SK-N-SH treated with all-trans-retinoic acid at 6 μM for 48 hours (cell line): ENCODE results near the gene DPP9.

Experiments used
- ATAC-seq: fragments of 200-7000 bp; cut with Tn5 transposase; 3 replicates; pipeline ENCODE4 v1.9.1; 2020; ENCODE audit warnings: mild to moderate bottlenecking, moderate library complexity
- ARNTL ChIP-seq: fragments of 450-650 bp; formaldehyde crosslinking; IDR thresholded peaks from 2 replicates; pipeline ENCODE4 v1.5.0; 2020; ENCODE audit warnings: low read depth, mild to moderate bottlenecking, moderate library complexity, borderline replicate concordance
- BACH2 ChIP-seq: fragments of 250-450 bp; sonication (Bioruptor Pico); IDR thresholded peaks from 2 replicates; pipeline ENCODE4 v1.9.0; 2021; ENCODE audit warnings: mild to moderate bottlenecking, borderline replicate concordance
- CSDC2 ChIP-seq: fragments of 250-450 bp; sonication (Bioruptor Pico); IDR thresholded peaks from 2 replicates; pipeline ENCODE4 v1.5.0; 2020; ENCODE audit warnings: mild to moderate bottlenecking, moderate library complexity
- CSRNP3 ChIP-seq: fragments of 250-450 bp; sonication (Bioruptor Pico); IDR thresholded peaks from 2 replicates; pipeline ENCODE4 v1.5.1; 2021; ENCODE audit warnings: mild to moderate bottlenecking, moderate library complexity
- ESRRG ChIP-seq: fragments of 250-450 bp; sonication (Bioruptor Pico); IDR thresholded peaks from 2 replicates; pipeline ENCODE4 v1.6.1; 2021; ENCODE audit warnings: mild to moderate bottlenecking
- GLIS3 ChIP-seq: fragments of 250-450 bp; sonication (Bioruptor Pico); IDR thresholded peaks from 2 replicates; pipeline ENCODE4 v1.5.0; 2020; ENCODE audit warnings: mild to moderate bottlenecking, moderate library complexity
- ISL1 ChIP-seq: fragments of 250-450 bp; sonication (Bioruptor Pico); IDR thresholded peaks from 2 replicates; pipeline ENCODE4 v2.1.2; 2022; ENCODE audit warnings: mild to moderate bottlenecking, moderate library complexity
- OSR1 ChIP-seq: fragments of 250-450 bp; sonication (Bioruptor Pico); IDR thresholded peaks from 2 replicates; pipeline ENCODE4 v1.8.0; 2022; ENCODE audit warnings: moderate library complexity, mild to moderate bottlenecking, inconsistent platforms
- PATZ1 ChIP-seq: fragments of 250-450 bp; sonication (Bioruptor Pico); IDR thresholded peaks from 2 replicates; pipeline ENCODE4 v1.8.0; 2020; ENCODE audit warnings: mild to moderate bottlenecking, moderate library complexity, borderline replicate concordance
- POU6F1 ChIP-seq: fragments of 250-450 bp; sonication (Bioruptor Pico); IDR thresholded peaks from 2 replicates; pipeline ENCODE4 v1.8.0; 2021; ENCODE audit warnings: low read depth, mild to moderate bottlenecking, moderate library complexity, borderline replicate concordance
- PPARA ChIP-seq: fragments of 250-450 bp; sonication (Bioruptor Pico); IDR thresholded peaks from 2 replicates; pipeline ENCODE4 v1.5.0; 2020; ENCODE audit warnings: mild to moderate bottlenecking, borderline replicate concordance
- RARB ChIP-seq: fragments of 250-450 bp; sonication (Bioruptor Pico); IDR thresholded peaks from 2 replicates; pipeline ENCODE4 v1.8.0; 2021; ENCODE audit warnings: mild to moderate bottlenecking, moderate library complexity
- SNAI2 ChIP-seq: fragments of 250-450 bp; sonication (Bioruptor Pico); IDR thresholded peaks from 2 replicates; pipeline ENCODE4 v1.5.0; 2020; ENCODE audit warnings: mild to moderate bottlenecking, moderate library complexity
- TCF4 ChIP-seq: fragments of 250-450 bp; sonication (Bioruptor Pico); IDR thresholded peaks from 2 replicates; pipeline ENCODE4 v1.8.0; 2021; ENCODE audit warnings: mild to moderate bottlenecking, moderate library complexity, borderline replicate concordance
- TOX ChIP-seq: fragments of 250-450 bp; sonication (Bioruptor Pico); IDR thresholded peaks from 2 replicates; pipeline ENCODE4 v1.8.0; 2021; ENCODE audit warnings: mild to moderate bottlenecking, moderate library complexity, borderline replicate concordance
- TSHZ2 ChIP-seq: fragments of 250-450 bp; sonication (Bioruptor Pico); IDR thresholded peaks from 2 replicates; pipeline ENCODE4 v1.5.0; 2020; ENCODE audit warnings: mild to moderate bottlenecking, moderate library complexity
- ZC3H10 ChIP-seq: fragments of 250-450 bp; sonication (Bioruptor Pico); IDR thresholded peaks from 2 replicates; pipeline ENCODE4 v1.5.1; 2021; ENCODE audit warnings: mild to moderate bottlenecking, moderate library complexity
- ZFP3 ChIP-seq: fragments of 250-450 bp; sonication (Bioruptor Pico); IDR thresholded peaks from 2 replicates; pipeline ENCODE4 v1.5.0; 2020; ENCODE audit warnings: mild to moderate bottlenecking, moderate library complexity
- ZFP30 ChIP-seq: fragments of 450-650 bp; formaldehyde crosslinking; IDR thresholded peaks from 2 replicates; pipeline ENCODE4 v1.5.0; 2022; ENCODE audit warnings: mild to moderate bottlenecking, moderate library complexity
- ZNF565 ChIP-seq: fragments of 450-650 bp; formaldehyde crosslinking; conservative IDR thresholded peaks from 2 replicates; pipeline ENCODE4 v1.5.0; 2020; ENCODE audit warnings: low read depth, mild to moderate bottlenecking, moderate library complexity
- ZNF70 ChIP-seq: fragments of 450-650 bp; formaldehyde crosslinking; IDR thresholded peaks from 2 replicates; pipeline ENCODE4 v1.5.0; 2020; ENCODE audit warnings: mild to moderate bottlenecking, moderate library complexity
- ZNF8 ChIP-seq: fragments of 450-650 bp; formaldehyde crosslinking; IDR thresholded peaks from 2 replicates; pipeline ENCODE4 v1.5.0; 2020; ENCODE audit warnings: mild to moderate bottlenecking, moderate library complexity

Gene DPP9

GRCh38 chr19:4653793-4654436, 69.7 kb downstream of the DPP9 start:
- TF ChIP-seq PPARA (CRISPR knock-in tag) = no peak
- no peak for TF ChIP-seq CSRNP3 (CRISPR knock-in tag)
- no peak for TF ChIP-seq POU6F1
- no peak for TF ChIP-seq ISL1 (CRISPR knock-in tag)
- TF ChIP-seq TOX (CRISPR knock-in tag) = no peak
- TF ChIP-seq TCF4 = no peak
- no peak for TF ChIP-seq GLIS3 (CRISPR knock-in tag)
- TF ChIP-seq ARNTL (CRISPR knock-in tag) = no peak
- no peak for TF ChIP-seq SNAI2 (CRISPR knock-in tag)
- TF ChIP-seq RARB (CRISPR knock-in tag) = no peak
- no peak for TF ChIP-seq ZNF8 (CRISPR knock-in tag)
- no peak for TF ChIP-seq ZFP3 (CRISPR knock-in tag)
- TF ChIP-seq PATZ1 (CRISPR knock-in tag) = no peak
- no peak for TF ChIP-seq CSDC2
- TF ChIP-seq ZNF565 = no peak
- no peak for TF ChIP-seq ZNF70 (CRISPR knock-in tag)
- TF ChIP-seq ZFP30 (CRISPR knock-in tag) = no peak
- no peak for TF ChIP-seq ZC3H10
- TF ChIP-seq, all 23 proteins: peak for 0
- no peak; the same call in 2 of the 3 replicates for ATAC-seq

- TF ChIP-seq TOX (CRISPR knock-in tag) = no peak
- TF ChIP-seq BACH2 (CRISPR knock-in tag) = no peak
- TF ChIP-seq ZNF8 (CRISPR knock-in tag) = no peak
- no peak for TF ChIP-seq ZNF565
- TF ChIP-seq PATZ1 (CRISPR knock-in tag) = no peak
- no peak for TF ChIP-seq ISL1 (CRISPR knock-in tag)
- no peak for TF ChIP-seq ZNF70 (CRISPR knock-in tag)
- TF ChIP-seq RARB (CRISPR knock-in tag) = no peak
- TF ChIP-seq CSDC2 = no peak
- TF ChIP-seq ZC3H10 = no peak
- TF ChIP-seq OSR1 (CRISPR knock-in tag) = no peak
- no peak for TF ChIP-seq SNAI2 (CRISPR knock-in tag)
- TF ChIP-seq POU6F1 = no peak
- TF ChIP-seq ARNTL (CRISPR knock-in tag) = no peak
- TF ChIP-seq TSHZ2 = no peak
- TF ChIP-seq CSRNP3 (CRISPR knock-in tag) = no peak
- TF ChIP-seq TCF4 = no peak
- TF ChIP-seq ZFP3 (CRISPR knock-in tag) = no peak
- no peak for TF ChIP-seq PPARA (CRISPR knock-in tag)
- no peak for TF ChIP-seq ESRRG (CRISPR knock-in tag)
- TF ChIP-seq, all 23 proteins: peak for 0
- ATAC-seq = no peak
These were observed 71.6 kb downstream of the DPP9 start for GRCh38 chr19:4652075-4652474.
